A549 (cell line): ENCODE results near the gene TMEM117.

Experiments
- CTCF ChIP-seq: fragments of >200 bp; sonication (Bioruptor Twin); formaldehyde crosslinking; IDR thresholded peaks from 3 replicates; pipeline ENCODE4 v1.5.1; 2016
- JUN ChIP-seq, 2 experiments: fragments of >200 bp; sonication (Bioruptor Twin); formaldehyde crosslinking; IDR thresholded peaks; 2 replicates in 1 of 2; 3 replicates in 1 of 2; pipeline ENCODE4 v1.6.1; 2016 to 2017
- MAX ChIP-seq: IDR thresholded peaks from 2 replicates; pipeline ENCODE4 v1.6.1; 2012
- RCOR1 ChIP-seq: fragments of 150-350 bp; IDR thresholded peaks from 2 replicates; pipeline ENCODE4 v1.6.1; 2014; ENCODE audit warnings: antibody characterized with exemption, low read length, low read depth

GRCh38 chr12:43931187-43931586 lies 95.3 kb downstream of the TMEM117 start:
- TF ChIP-seq JUN (IDR thresholded peaks at IDR 0.05) = no peak
- TF ChIP-seq CTCF = no peak
- TF ChIP-seq RCOR1 = no peak
- TF ChIP-seq MAX = no peak
